ENCODE results near the gene ADGRV1.

Gene ADGRV1

GRCh38 chr5:91122651-91123050 is 564.1 kb downstream of the ADGRV1 start:
- H3K9ac ChIP-seq (ENCODE audit: low read length in 5 of 5): no peak overlapping the region
- no peak overlapping the region for H3K4me3 ChIP-seq (ENCODE audit: low read depth in 1 of 5, low read length in 5 of 5)
- peaks cover 5 to 60% (median 56%) of the 10 kb centered on the region in 5 donors for H3K4me1 ChIP-seq (ENCODE audit: control insufficient read depth in 5 of 5, insufficient read depth in 5 of 5, low read length in 5 of 5)
- peak overlapping the region; percentile 73 for H3K27ac ChIP-seq (ENCODE audit: low read depth, low read length)
- no peaks in the 10 kb centered on the region for H3K27me3 ChIP-seq (ENCODE audit: control insufficient read depth in 5 of 5, insufficient read depth in 4 of 5, low read length in 5 of 5)
- no peaks in the 10 kb centered on the region for H3K9me3 ChIP-seq (ENCODE audit: control insufficient read depth in 5 of 5, low read length in 5 of 5)
- H3K36me3 ChIP-seq (ENCODE audit: control insufficient read depth in 5 of 5, insufficient read depth in 5 of 5, low read length in 5 of 5): no peaks in the 10 kb centered on the region

GRCh38 chr5:91123291-91123690 is 564.7 kb downstream of the ADGRV1 start:
- Histone ChIP-seq H3K4me3 (ENCODE audit: low read depth in 1 of 5, low read length in 5 of 5) (no peak overlapping the region), H3K27me3 (ENCODE audit: control insufficient read depth in 5 of 5, insufficient read depth in 4 of 5, low read length in 5 of 5) (no peaks in the 10 kb centered on the region), H3K27ac (ENCODE audit: low read depth, low read length) (peak overlapping the region; percentile 73), H3K4me1 (ENCODE audit: control insufficient read depth in 5 of 5, insufficient read depth in 5 of 5, low read length in 5 of 5) (peaks cover 5 to 60% (median 57%) of the 10 kb centered on the region in 5 donors), H3K36me3 (ENCODE audit: control insufficient read depth in 5 of 5, insufficient read depth in 5 of 5, low read length in 5 of 5) (no peaks in the 10 kb centered on the region), H3K9ac (ENCODE audit: low read length in 5 of 5) (no peak overlapping the region), H3K9me3 (ENCODE audit: control insufficient read depth in 5 of 5, low read length in 5 of 5) (no peaks in the 10 kb centered on the region)

DNA sequence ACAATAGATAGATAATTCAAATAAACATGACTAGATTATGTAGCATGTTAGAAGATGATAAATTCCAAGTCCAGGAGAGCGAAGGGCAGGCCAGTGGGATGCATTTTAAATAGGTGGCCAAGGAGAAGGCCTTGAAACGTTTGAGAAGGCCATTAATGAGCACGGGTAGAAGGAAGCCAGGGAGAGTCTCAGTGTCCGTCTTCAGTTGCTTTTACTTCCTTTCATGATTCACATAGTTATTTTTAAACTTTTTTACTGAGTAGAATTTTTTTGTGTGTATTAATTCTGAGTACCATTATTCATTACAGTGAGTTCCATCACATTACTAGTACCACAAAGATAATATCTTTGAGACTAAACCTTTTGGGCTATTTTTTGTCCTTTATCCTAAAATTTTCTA is 565.3 kb downstream of the ADGRV1 start:
- Histone ChIP-seq H3K4me1 (ENCODE audit: control insufficient read depth in 5 of 5, insufficient read depth in 5 of 5, low read length in 5 of 5) (peaks cover 5 to 60% (median 57%) of the 10 kb centered on the region in 5 donors), H3K27me3 (ENCODE audit: control insufficient read depth in 5 of 5, insufficient read depth in 4 of 5, low read length in 5 of 5) (no peaks in the 10 kb centered on the region), H3K9ac (ENCODE audit: low read length in 5 of 5) (no peak overlapping the region), H3K27ac (ENCODE audit: low read depth, low read length) (no peak overlapping the region), H3K9me3 (ENCODE audit: control insufficient read depth in 5 of 5, low read length in 5 of 5) (no peaks in the 10 kb centered on the region), H3K36me3 (ENCODE audit: control insufficient read depth in 5 of 5, insufficient read depth in 5 of 5, low read length in 5 of 5) (no peaks in the 10 kb centered on the region), H3K4me3 (ENCODE audit: low read depth in 1 of 5, low read length in 5 of 5) (no peak overlapping the region)

- no peak overlapping the region for H3K4me3 ChIP-seq (ENCODE audit: low read depth in 1 of 5, low read length in 5 of 5)
- peak overlapping the region; percentile 63 for H3K27ac ChIP-seq (ENCODE audit: low read depth, low read length)
- H3K9me3 ChIP-seq (ENCODE audit: control insufficient read depth in 5 of 5, low read length in 5 of 5): no peaks in the 10 kb centered on the region
- H3K27me3 ChIP-seq (ENCODE audit: control insufficient read depth in 5 of 5, insufficient read depth in 4 of 5, low read length in 5 of 5): no peaks in the 10 kb centered on the region
- H3K9ac ChIP-seq (ENCODE audit: low read length in 5 of 5): no peak overlapping the region
- no peaks in the 10 kb centered on the region for H3K36me3 ChIP-seq (ENCODE audit: control insufficient read depth in 5 of 5, insufficient read depth in 5 of 5, low read length in 5 of 5)
- H3K4me1 ChIP-seq (ENCODE audit: control insufficient read depth in 5 of 5, insufficient read depth in 5 of 5, low read length in 5 of 5): peaks cover 5 to 52% (median 47%) of the 10 kb centered on the region in 5 donors
These were observed 567.3 kb downstream of the ADGRV1 start for GRCh38 chr5:91125916-91126315.

GRCh38 chr5:91126448-91126847 is 567.9 kb downstream of the ADGRV1 start:
- no peak overlapping the region for H3K9ac ChIP-seq (ENCODE audit: low read length in 5 of 5)
- H3K27ac ChIP-seq (ENCODE audit: low read depth, low read length): peak overlapping the region; percentile 63
- H3K4me3 ChIP-seq (ENCODE audit: low read depth in 1 of 5, low read length in 5 of 5): no peak overlapping the region
- no peaks in the 10 kb centered on the region for H3K9me3 ChIP-seq (ENCODE audit: control insufficient read depth in 5 of 5, low read length in 5 of 5)
- no peaks in the 10 kb centered on the region for H3K27me3 ChIP-seq (ENCODE audit: control insufficient read depth in 5 of 5, insufficient read depth in 4 of 5, low read length in 5 of 5)
- peaks cover 5 to 47% (median 42%) of the 10 kb centered on the region in 5 donors for H3K4me1 ChIP-seq (ENCODE audit: control insufficient read depth in 5 of 5, insufficient read depth in 5 of 5, low read length in 5 of 5)
- H3K36me3 ChIP-seq (ENCODE audit: control insufficient read depth in 5 of 5, insufficient read depth in 5 of 5, low read length in 5 of 5): no peaks in the 10 kb centered on the region

- Histone ChIP-seq H3K36me3 (ENCODE audit: control insufficient read depth in 5 of 5, insufficient read depth in 5 of 5, low read length in 5 of 5) (no peaks in the 10 kb centered on the region), H3K27ac (ENCODE audit: low read depth, low read length) (peak overlapping the region; percentile 35), H3K9ac (ENCODE audit: low read length in 5 of 5) (no peak overlapping the region), H3K4me3 (ENCODE audit: low read depth in 1 of 5, low read length in 5 of 5) (no peak overlapping the region), H3K9me3 (ENCODE audit: control insufficient read depth in 5 of 5, low read length in 5 of 5) (no peaks in the 10 kb centered on the region), H3K4me1 (ENCODE audit: control insufficient read depth in 5 of 5, insufficient read depth in 5 of 5, low read length in 5 of 5) (peaks cover 5 to 42% (median 39%) of the 10 kb centered on the region in 5 donors), H3K27me3 (ENCODE audit: control insufficient read depth in 5 of 5, insufficient read depth in 4 of 5, low read length in 5 of 5) (no peaks in the 10 kb centered on the region)
These were observed 568.3 kb downstream of the ADGRV1 start for GRCh38 chr5:91126888-91127287.

GRCh38 chr5:91127456-91128081 is 569.0 kb downstream of the ADGRV1 start:
- Histone ChIP-seq H3K9ac (ENCODE audit: low read length in 5 of 5) (no peak overlapping the region), H3K4me3 (ENCODE audit: low read depth in 1 of 5, low read length in 5 of 5) (no peak overlapping the region), H3K27me3 (ENCODE audit: control insufficient read depth in 5 of 5, insufficient read depth in 4 of 5, low read length in 5 of 5) (no peaks in the 10 kb centered on the region)

GRCh38 chr5:91128604-91129003 is 570.0 kb downstream of the ADGRV1 start:
- no peak overlapping the region for H3K9ac ChIP-seq (ENCODE audit: low read length in 5 of 5)
- no peaks in the 10 kb centered on the region for H3K27me3 ChIP-seq (ENCODE audit: control insufficient read depth in 5 of 5, insufficient read depth in 4 of 5, low read length in 5 of 5)
- no peaks in the 10 kb centered on the region for H3K9me3 ChIP-seq (ENCODE audit: control insufficient read depth in 5 of 5, low read length in 5 of 5)
- no peak overlapping the region for H3K27ac ChIP-seq (ENCODE audit: low read depth, low read length)
- H3K36me3 ChIP-seq (ENCODE audit: control insufficient read depth in 5 of 5, insufficient read depth in 5 of 5, low read length in 5 of 5): no peaks in the 10 kb centered on the region
- H3K4me3 ChIP-seq (ENCODE audit: low read depth in 1 of 5, low read length in 5 of 5): no peak overlapping the region
- H3K4me1 ChIP-seq (ENCODE audit: control insufficient read depth in 5 of 5, insufficient read depth in 5 of 5, low read length in 5 of 5): peaks cover 5 to 37% (median 26%) of the 10 kb centered on the region in 5 donors

More at GRCh38 chr5:91127456-91128081, 569.0 kb downstream of the ADGRV1 start:
- H3K27ac ChIP-seq (ENCODE audit: low read depth, low read length): peak overlapping the region; percentile 35
- no peaks in the 10 kb centered on the region for H3K9me3 ChIP-seq (ENCODE audit: control insufficient read depth in 5 of 5, low read length in 5 of 5)
- H3K36me3 ChIP-seq (ENCODE audit: control insufficient read depth in 5 of 5, insufficient read depth in 5 of 5, low read length in 5 of 5): no peaks in the 10 kb centered on the region
- peaks cover 5 to 41% (median 33%) of the 10 kb centered on the region in 5 donors for H3K4me1 ChIP-seq (ENCODE audit: control insufficient read depth in 5 of 5, insufficient read depth in 5 of 5, low read length in 5 of 5)

- Histone ChIP-seq H3K9ac (ENCODE audit: low read length in 5 of 5) (no peak overlapping the region), H3K4me1 (ENCODE audit: control insufficient read depth in 5 of 5, insufficient read depth in 5 of 5, low read length in 5 of 5) (peaks cover 5 to 32% (median 24%) of the 10 kb centered on the region in 5 donors), H3K27ac (ENCODE audit: low read depth, low read length) (no peak overlapping the region)
These were observed 571.2 kb downstream of the ADGRV1 start for GRCh38 chr5:91129748-91130147.

DNA sequence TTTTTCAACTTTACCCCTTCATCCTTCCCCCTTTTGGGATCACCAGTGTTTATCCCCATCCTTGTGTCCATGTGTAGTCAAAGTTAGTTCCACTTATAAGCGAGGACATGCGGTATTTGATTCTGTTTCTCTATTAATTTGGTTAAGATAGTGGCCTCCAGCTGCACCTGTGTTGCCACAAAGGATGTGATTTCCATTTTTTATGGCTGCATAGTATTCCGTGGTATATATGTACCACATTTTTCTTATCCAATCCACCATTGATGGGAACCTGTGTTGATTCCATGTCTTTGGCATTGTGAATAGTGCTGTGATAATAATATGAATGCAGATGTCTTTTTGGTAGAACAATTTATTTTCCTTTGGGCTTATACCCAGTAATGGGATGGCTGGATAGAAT is 572.2 kb downstream of the ADGRV1 start:
- no peak overlapping the region for H3K9ac ChIP-seq (ENCODE audit: low read length in 5 of 5)
- H3K9me3 ChIP-seq (ENCODE audit: control insufficient read depth in 5 of 5, low read length in 5 of 5): no peaks in the 10 kb centered on the region
- H3K27ac ChIP-seq (ENCODE audit: low read depth, low read length): no peak overlapping the region
- no peaks in the 10 kb centered on the region for H3K36me3 ChIP-seq (ENCODE audit: control insufficient read depth in 5 of 5, insufficient read depth in 5 of 5, low read length in 5 of 5)
- no peaks in the 10 kb centered on the region for H3K27me3 ChIP-seq (ENCODE audit: control insufficient read depth in 5 of 5, insufficient read depth in 4 of 5, low read length in 5 of 5)
- H3K4me1 ChIP-seq (ENCODE audit: control insufficient read depth in 5 of 5, insufficient read depth in 5 of 5, low read length in 5 of 5): peaks cover 5 to 22% (median 18%) of the 10 kb centered on the region in 5 donors
- H3K4me3 ChIP-seq (ENCODE audit: low read depth in 1 of 5, low read length in 5 of 5): no peak overlapping the region

More at GRCh38 chr5:91129748-91130147, 571.2 kb downstream of the ADGRV1 start:
- Histone ChIP-seq H3K9me3 (ENCODE audit: control insufficient read depth in 5 of 5, low read length in 5 of 5) (no peaks in the 10 kb centered on the region), H3K36me3 (ENCODE audit: control insufficient read depth in 5 of 5, insufficient read depth in 5 of 5, low read length in 5 of 5) (no peaks in the 10 kb centered on the region), H3K4me3 (ENCODE audit: low read depth in 1 of 5, low read length in 5 of 5) (no peak overlapping the region), H3K27me3 (ENCODE audit: control insufficient read depth in 5 of 5, insufficient read depth in 4 of 5, low read length in 5 of 5) (no peaks in the 10 kb centered on the region)
